Left forelimb (tissue), 1 donor: ENCODE measurements around the gene SHTN1.

Source experiments
- DNase-seq: peaks from one replicate; pipeline ENCODE4 v3.0.0-alpha.2; 2018; ENCODE audit warnings: low spot score

SHTN1 gene

GRCh38 chr10:116915340-116915739 is 89.6 kb downstream of the SHTN1 start:
- no peak for DNase-seq

GRCh38 chr10:116913695-116914094 is 91.3 kb downstream of the SHTN1 start:
- no peak for DNase-seq

- no peak for DNase-seq
These were observed 92.8 kb downstream of the SHTN1 start for GRCh38 chr10:116912162-116912561.

GRCh38 chr10:116910910-116911309 is 94.1 kb downstream of the SHTN1 start:
- DNase-seq = no peak

GRCh38 chr10:116909307-116909706 is 95.7 kb downstream of the SHTN1 start:
- no peak for DNase-seq

- DNase-seq = no peak
These were observed 97.6 kb downstream of the SHTN1 start for GRCh38 chr10:116907245-116907987.

GRCh38 chr10:116905845-116906210 is 99.2 kb downstream of the SHTN1 start:
- no peak for DNase-seq

GRCh38 chr10:116899626-116900025 is 105.4 kb downstream of the SHTN1 start:
- DNase-seq = no peak

- DNase-seq = no peak
These were observed 111.3 kb downstream of the SHTN1 start for GRCh38 chr10:116893686-116894037.

- no peak for DNase-seq
These were observed 111.9 kb downstream of the SHTN1 start for GRCh38 chr10:116892907-116893685.

GRCh38 chr10:116891208-116891607 is 113.8 kb downstream of the SHTN1 start:
- peak; percentile 70 for DNase-seq

GRCh38 chr10:116889066-116889465 is 115.9 kb downstream of the SHTN1 start:
- DNase-seq = no peak

GRCh38 chr10:116888380-116889055 is 116.5 kb downstream of the SHTN1 start:
- DNase-seq = no peak

- DNase-seq = no peak
These were observed 118.2 kb downstream of the SHTN1 start for GRCh38 chr10:116886772-116887171.

GRCh38 chr10:116882639-116883038 is 122.3 kb downstream of the SHTN1 start:
- DNase-seq = no peak

GRCh38 chr10:116880716-116881482 is 124.1 kb downstream of the SHTN1 start:
- DNase-seq = no peak

GRCh38 chr10:116879817-116880216 is 125.2 kb downstream of the SHTN1 start:
- no peak for DNase-seq

- no peak for DNase-seq
These were observed 126.9 kb downstream of the SHTN1 start for GRCh38 chr10:116878123-116878522.

GRCh38 chr10:116877391-116877790 is 127.6 kb downstream of the SHTN1 start:
- no peak for DNase-seq

- no peak for DNase-seq
These were observed 129.1 kb downstream of the SHTN1 start for GRCh38 chr10:116875897-116876296.

GRCh38 chr10:116873134-116873533 is 131.9 kb downstream of the SHTN1 start:
- DNase-seq = no peak

- no peak for DNase-seq
These were observed 134.0 kb downstream of the SHTN1 start for GRCh38 chr10:116870949-116871348.
